ENCODE data around the gene SPACA6. TPM values are rescaled to one million over a fixed set of nuclear protein-coding genes. Genes with fewer than 3 reads are reported as not detected.

SPACA6 gene
- total RNA-seq, 1 experiment from 2014 or later, result 18.9 TPM

GRCh38 chr19:51711702-51712101 lies 18.6 kb downstream of the SPACA6 start:
- H3K18ac ChIP-seq (ENCODE audit: insufficient read length, low read depth, low read length), result no peak overlapping the region
- no CpG with 5 or more reads among the region's 1 CpG for WGBS (ENCODE audit: extremely low coverage, insufficient read length, low lambda C conversion rate)
- Mint-ChIP-seq H3K4me3 (peak overlapping the region in 1 of 2 experiments; percentile 10; a peak in 2 of 5 replicates), H3K9me3 (peaks cover 0 to 26% of the 10 kb centered on the region in 2 experiments; a peak in 3 of 5 replicates), H3K27me3 (ENCODE audit: low read depth) (peaks cover 59% of the 10 kb centered on the region), H3K27ac (no peak overlapping the region), H3K36me3 (ENCODE audit: insufficient read depth in 1 of 3, low read depth in 3 of 3) (peaks cover 0 to 10% (median 0%) of the 10 kb centered on the region in 3 experiments; a peak in 2 of 7 replicates), H3K4me1 (peaks cover 3 to 4% of the 10 kb centered on the region in 2 experiments; a peak in 3 of 4 replicates)
- H4K20me1 ChIP-seq (ENCODE audit: control insufficient read depth, insufficient read depth, insufficient read length), result no peaks in the 10 kb centered on the region
- TF ChIP-seq CTCF (conservative IDR thresholded peaks at IDR 0.05), result no peak
- no peak overlapping the region for H2AFZ ChIP-seq (ENCODE audit: low read length)
- H2BK12ac ChIP-seq (ENCODE audit: insufficient read length, low read depth, low read length), result no peak overlapping the region
- DNase-seq, result no peak
- H3K79me2 ChIP-seq (ENCODE audit: insufficient read depth, low read length), result no peaks in the 10 kb centered on the region
- no peak overlapping the region for H4K5ac ChIP-seq (ENCODE audit: insufficient read length, low read depth, low read length)
- H3K4ac ChIP-seq (ENCODE audit: low read depth, low read length), result no peak overlapping the region
- no peak overlapping the region for H3T11ph ChIP-seq (ENCODE audit: low read length)
- H3K79me1 ChIP-seq (ENCODE audit: insufficient read depth, low read depth, low read length, poor library complexity, severe bottlenecking), result no peaks in the 10 kb centered on the region
- H2BK5ac ChIP-seq (ENCODE audit: insufficient read length, low read length), result no peak overlapping the region
- no peak overlapping the region for H3K23ac ChIP-seq (ENCODE audit: insufficient read length, low read depth, low read length)
- no peak overlapping the region for H2BK15ac ChIP-seq (ENCODE audit: low read depth, low read length)
- no peak overlapping the region for H3K4me2 ChIP-seq (ENCODE audit: insufficient read depth, insufficient read length, low read length)
- H4K91ac ChIP-seq (ENCODE audit: insufficient read length, low read depth, low read length), result no peak overlapping the region
- H3K23me2 ChIP-seq (ENCODE audit: insufficient read length, low read depth, low read length, poor library complexity, severe bottlenecking), result no peaks in the 10 kb centered on the region
- no peak overlapping the region for H3K14ac ChIP-seq (ENCODE audit: insufficient read depth, low read length)
- no peak overlapping the region for H2BK120ac ChIP-seq (ENCODE audit: low read depth, low read length, poor library complexity, severe bottlenecking)
- no peaks in the 10 kb centered on the region for H3K9me3 ChIP-seq (ENCODE audit: control insufficient read depth, low read depth, low read length)
- no peak overlapping the region for H2AK5ac ChIP-seq (ENCODE audit: insufficient read length, low read length)
- no peak overlapping the region for H4K8ac ChIP-seq (replicated peaks; ENCODE audit: insufficient read length, low read depth, low read length)
- no peak overlapping the region for H3K56ac ChIP-seq (ENCODE audit: insufficient read length, low read depth, low read length)
- no peak overlapping the region for H3K27ac ChIP-seq (ENCODE audit: insufficient read length, low read depth, low read length)
- H3K4me1 ChIP-seq (ENCODE audit: insufficient read depth, low read length), result no peaks in the 10 kb centered on the region
- H2BK20ac ChIP-seq (ENCODE audit: low read depth, low read length, poor library complexity, severe bottlenecking), result no peak overlapping the region
- no peak overlapping the region for H3K9ac ChIP-seq (ENCODE audit: extremely low read depth, insufficient read length, low read length)
- H3K27me3 ChIP-seq (ENCODE audit: insufficient read depth, low read length), result no peaks in the 10 kb centered on the region; the same call in 1 of the 2 replicates
